Mesenchymal stem cell (in vitro differentiated cells and primary cell): ENCODE measurements around the gene CDR2.
"Not testable (repeated sequence)": the region's sequence is repeated elsewhere in the genome, so short reads cannot be mapped to it uniquely, and the experiment has no call there.

Source experiments
- DNase-seq: peaks from one replicate; pipeline ENCODE4 v3.0.0-alpha.2; 2013
- H2AFZ ChIP-seq: one replicate; pipeline ENCODE4 v1.6.1; 2013; ENCODE audit warnings: low read depth, mild to moderate bottlenecking, control low read depth, inconsistent platforms, low read length, moderate library complexity
- H2AK5ac ChIP-seq: 2 replicates; pipeline ENCODE4 v1.6.1; 2013; ENCODE audit warnings: low read length, moderate library complexity, mild to moderate bottlenecking, inconsistent platforms; ENCODE audit not compliant: severe bottlenecking
- H2BK120ac ChIP-seq: one replicate; pipeline ENCODE4 v1.6.1; 2013; ENCODE audit warnings: low read depth, mild to moderate bottlenecking, inconsistent platforms, low read length, moderate library complexity
- H2BK12ac ChIP-seq, 2 experiments: one replicate each; pipeline ENCODE4 v1.6.1; 2013; ENCODE audit warnings: inconsistent platforms in 2 of 2, low read length in 2 of 2, mild to moderate bottlenecking in 2 of 2, moderate library complexity in 2 of 2, control low read depth in 1 of 2
- H2BK15ac ChIP-seq: one replicate; pipeline ENCODE4 v1.6.1; 2013; ENCODE audit warnings: mild to moderate bottlenecking, low read depth, inconsistent platforms; ENCODE audit not compliant: poor library complexity, severe bottlenecking
- H2BK5ac ChIP-seq: 2 replicates; pipeline ENCODE4 v1.6.1; 2013; ENCODE audit warnings: low read depth, mild to moderate bottlenecking, low read length, control low read depth, inconsistent platforms; ENCODE audit not compliant: poor library complexity, severe bottlenecking
- H3K14ac ChIP-seq, 2 experiments: one replicate each; pipeline ENCODE4 v1.6.1; 2013; ENCODE audit warnings: inconsistent platforms in 2 of 2, low read length in 2 of 2, control low read depth in 1 of 2, mild to moderate bottlenecking in 1 of 2, moderate library complexity in 1 of 2
- H3K18ac ChIP-seq, 2 experiments: one replicate each; pipeline ENCODE4 v1.6.1; 2013; ENCODE audit warnings: inconsistent platforms in 2 of 2, low read length in 2 of 2, control low read depth in 1 of 2, low read depth in 1 of 2, mild to moderate bottlenecking in 1 of 2
- H3K23ac ChIP-seq, 2 experiments: one replicate each; pipeline ENCODE4 v1.6.1; 2013; ENCODE audit warnings: inconsistent platforms in 2 of 2, low read length in 2 of 2, mild to moderate bottlenecking in 2 of 2, moderate library complexity in 2 of 2, control low read depth in 1 of 2
- H3K27ac ChIP-seq: 2 replicates; pipeline ENCODE4 v1.5.1; 2013; ENCODE audit warnings: mild to moderate bottlenecking, moderate library complexity, low read length, control low read depth, inconsistent platforms; ENCODE audit not compliant: poor library complexity, severe bottlenecking
- H3K27me3 ChIP-seq, 2 experiments: 2 replicates each; pipeline versions ENCODE4 v1.6.1 to v1.7.0; 2013; ENCODE audit warnings: low read length in 2 of 2, mild to moderate bottlenecking in 2 of 2, moderate library complexity in 2 of 2, control low read depth in 1 of 2, inconsistent platforms in 1 of 2; ENCODE audit not compliant: control insufficient read depth in 1 of 2, insufficient read depth in 1 of 2
- H3K36me3 ChIP-seq, 2 experiments: 2 replicates each; pipeline versions ENCODE4 v1.6.1 to v1.7.0; 2013; ENCODE audit warnings: low read length in 2 of 2, control low read depth in 1 of 2, inconsistent platforms in 1 of 2, low read depth in 1 of 2, mild to moderate bottlenecking in 1 of 2; ENCODE audit not compliant: insufficient read depth in 2 of 2, control insufficient read depth in 1 of 2
- H3K4ac ChIP-seq, 2 experiments: one replicate each; pipeline ENCODE4 v1.6.1; 2013; ENCODE audit warnings: inconsistent platforms in 2 of 2, low read length in 2 of 2, mild to moderate bottlenecking in 2 of 2, moderate library complexity in 2 of 2, control low read depth in 1 of 2, low read depth in 1 of 2
- H3K4me1 ChIP-seq: 2 replicates; pipeline ENCODE4 v1.6.1; 2013; ENCODE audit warnings: low read depth, low read length, control low read depth; ENCODE audit not compliant: control insufficient read depth, insufficient read depth
- H3K4me2 ChIP-seq: 2 replicates; pipeline ENCODE4 v1.6.1; 2013; ENCODE audit warnings: low read length, mild to moderate bottlenecking, inconsistent platforms; ENCODE audit not compliant: poor library complexity, severe bottlenecking
- H3K4me3 ChIP-seq, 2 experiments: 2 replicates each; pipeline versions ENCODE4 v1.5.1 to v1.7.0; 2013; ENCODE audit warnings: low read length in 2 of 2, mild to moderate bottlenecking in 2 of 2, control low read depth in 1 of 2, low read depth in 1 of 2; ENCODE audit not compliant: insufficient read depth in 1 of 2
- H3K79me1 ChIP-seq: replicated peaks from 2 replicates; pipeline ENCODE4 v1.6.1; 2013; ENCODE audit warnings: mild to moderate bottlenecking, control low read depth, low read length, inconsistent platforms; ENCODE audit not compliant: poor library complexity, severe bottlenecking
- H3K9ac ChIP-seq: 2 replicates; pipeline ENCODE4 v1.7.0; 2013; ENCODE audit warnings: mild to moderate bottlenecking, low read length, moderate library complexity
- H3K9me3 ChIP-seq: 2 replicates; pipeline ENCODE4 v1.7.0; 2013; ENCODE audit warnings: mild to moderate bottlenecking, low read length; ENCODE audit not compliant: control insufficient read depth
- H4K8ac ChIP-seq: one replicate; pipeline ENCODE4 v1.6.1; 2013; ENCODE audit warnings: inconsistent platforms, mild to moderate bottlenecking, low read length, moderate library complexity
- H4K91ac ChIP-seq: one replicate; pipeline ENCODE4 v1.6.1; 2013; ENCODE audit warnings: mild to moderate bottlenecking, low read length, inconsistent platforms
- WGBS: methylation state at CpG from one replicate; pipeline ENCODE4 v1.1.7; 2013; ENCODE audit warnings: mixed read lengths; 5-methylcytosine and 5-hydroxymethylcytosine counted together

CDR2 gene

DNA sequence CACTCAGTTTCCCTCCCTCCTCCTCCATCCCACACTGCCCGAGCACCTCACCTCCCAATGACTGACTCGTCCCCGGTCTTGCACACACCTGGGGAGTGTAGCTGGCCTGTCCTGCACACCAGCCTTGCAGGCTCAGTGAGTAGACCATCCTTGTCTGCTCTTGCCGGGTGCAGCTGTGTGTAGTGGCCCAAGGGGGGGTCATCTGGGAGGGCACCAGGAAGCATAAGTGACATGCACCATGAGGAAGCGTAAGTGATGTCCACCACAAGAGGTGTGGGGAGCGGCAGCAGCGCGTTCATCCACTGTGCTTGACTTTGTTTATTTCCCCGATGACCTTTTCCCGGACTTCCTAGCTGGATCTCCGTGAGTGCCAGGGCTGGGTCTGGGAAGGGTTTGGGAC, 45.5 kb upstream of the CDR2 start:
- no peak overlapping the region for H3K9ac ChIP-seq
- no peak overlapping the region for H2AFZ ChIP-seq
- H3K36me3 ChIP-seq, result peaks cover 16 to 30% of the 10 kb centered on the region in 2 experiments
- no peak overlapping the region for H3K4ac ChIP-seq
- WGBS, result 87% methylated on average over 11 of the region's 11 CpGs
- H4K91ac ChIP-seq, result no peak overlapping the region
- no peak overlapping the region for H3K4me3 ChIP-seq
- no peak for DNase-seq
- H3K4me1 ChIP-seq, result peaks cover 1% of the 10 kb centered on the region
- H3K27me3 ChIP-seq, result no peaks in the 10 kb centered on the region
- H2AK5ac ChIP-seq, result no peak overlapping the region
- H3K14ac ChIP-seq, result no peak overlapping the region
- no peaks in the 10 kb centered on the region for H3K9me3 ChIP-seq
- H3K27ac ChIP-seq, result no peak overlapping the region
- no peak overlapping the region for H2BK120ac ChIP-seq
- H2BK12ac ChIP-seq, result no peak overlapping the region
- no peak overlapping the region for H3K4me2 ChIP-seq
- peaks cover 8% of the 10 kb centered on the region for H3K79me1 ChIP-seq
- H3K23ac ChIP-seq, result no peak overlapping the region
- H2BK5ac ChIP-seq, result no peak overlapping the region
- no peak overlapping the region for H2BK15ac ChIP-seq
- no peak overlapping the region for H3K18ac ChIP-seq
- no peak overlapping the region for H4K8ac ChIP-seq

DNA sequence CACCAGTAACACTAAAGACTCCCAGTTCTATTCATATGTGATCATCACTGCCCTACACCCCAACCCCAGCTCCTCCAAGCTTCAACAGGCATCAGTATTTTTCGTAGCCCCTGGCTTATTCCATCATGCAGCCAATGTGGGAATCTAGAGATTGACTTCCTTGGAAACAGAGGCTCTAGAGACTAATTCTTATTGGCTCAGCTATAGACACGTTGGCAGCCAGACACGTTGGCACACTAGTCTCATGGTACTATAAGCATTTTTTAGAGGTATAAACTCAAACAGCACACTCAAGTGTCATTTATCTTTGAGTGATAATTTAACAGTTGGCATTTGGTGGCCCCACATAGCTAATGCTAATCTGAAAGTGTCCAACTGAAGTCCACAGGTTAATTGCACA, 44.4 kb upstream of the CDR2 start:
- no peak overlapping the region for H3K27ac ChIP-seq
- H3K4me1 ChIP-seq, result peaks cover 1% of the 10 kb centered on the region
- no peaks in the 10 kb centered on the region for H3K9me3 ChIP-seq
- no peak overlapping the region for H2BK120ac ChIP-seq
- H2AK5ac ChIP-seq, result no peak overlapping the region
- peaks cover 8% of the 10 kb centered on the region for H3K79me1 ChIP-seq
- DNase-seq, result no peak
- no peak overlapping the region for H3K4ac ChIP-seq
- no peak overlapping the region for H3K18ac ChIP-seq
- H4K8ac ChIP-seq, result no peak overlapping the region
- no peak overlapping the region for H2AFZ ChIP-seq
- no peak overlapping the region for H2BK5ac ChIP-seq
- no peak overlapping the region for H2BK12ac ChIP-seq
- H3K23ac ChIP-seq, result no peak overlapping the region
- 93% methylated on average over 3 of the region's 3 CpGs for WGBS
- H3K4me2 ChIP-seq, result no peak overlapping the region
- H3K9ac ChIP-seq, result no peak overlapping the region
- no peak overlapping the region for H2BK15ac ChIP-seq
- H3K36me3 ChIP-seq, result peaks cover 16 to 20% of the 10 kb centered on the region in 2 experiments
- H3K4me3 ChIP-seq, result no peak overlapping the region
- H4K91ac ChIP-seq, result no peak overlapping the region
- no peaks in the 10 kb centered on the region for H3K27me3 ChIP-seq
- no peak overlapping the region for H3K14ac ChIP-seq

- H3K18ac ChIP-seq, H3K4me2 ChIP-seq, H3K4me1 ChIP-seq, H2BK120ac ChIP-seq, H3K4ac ChIP-seq, H4K91ac ChIP-seq, H3K23ac ChIP-seq, H2BK12ac ChIP-seq, H2BK5ac ChIP-seq, H4K8ac ChIP-seq, H3K9me3 ChIP-seq, H2AFZ ChIP-seq, H3K9ac ChIP-seq, H2AK5ac ChIP-seq, H3K14ac ChIP-seq, H3K27ac ChIP-seq, H3K27me3 ChIP-seq, H3K4me3 ChIP-seq, DNase-seq, H2BK15ac ChIP-seq, H3K79me1 ChIP-seq: not testable (repeated sequence)
- peaks cover 16 to 17% of the 10 kb centered on the region in 2 experiments for H3K36me3 ChIP-seq
- 96% methylated on average over 6 of the region's 6 CpGs for WGBS
These were observed 43.4 kb upstream of the CDR2 start for GRCh38 chr16:22417798-22418197.

DNA sequence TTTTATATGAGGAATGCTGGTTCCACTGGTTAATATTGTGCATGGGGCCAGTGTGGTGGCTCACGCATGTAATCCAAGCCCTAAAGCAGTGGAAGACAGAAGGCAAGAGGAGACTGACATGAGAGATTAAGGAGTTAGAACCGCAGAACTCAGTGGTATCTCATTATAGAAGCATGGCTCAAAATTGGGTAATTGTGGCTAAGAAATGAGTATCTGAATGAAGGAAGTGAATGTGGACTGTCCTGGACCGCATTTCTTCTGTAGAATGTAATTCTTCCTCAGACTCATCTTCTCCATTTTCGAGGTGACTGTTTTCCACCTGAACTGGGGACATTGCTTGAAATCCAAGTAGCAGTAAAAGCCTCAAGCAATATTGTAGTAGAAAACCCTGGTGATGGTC, 42.6 kb upstream of the CDR2 start:
- no peak overlapping the region for H3K4ac ChIP-seq
- H2BK5ac ChIP-seq, result no peak overlapping the region
- H3K23ac ChIP-seq, result no peak overlapping the region
- H3K14ac ChIP-seq, result no peak overlapping the region
- WGBS, result 96% methylated on average over 3 of the region's 4 CpGs
- H3K9ac ChIP-seq, result no peak overlapping the region
- no peak overlapping the region for H2AFZ ChIP-seq
- H2AK5ac ChIP-seq, result no peak overlapping the region
- H3K27ac ChIP-seq, result no peak overlapping the region
- H3K79me1 ChIP-seq, result peaks cover 8% of the 10 kb centered on the region
- no peak overlapping the region for H2BK12ac ChIP-seq
- no peaks in the 10 kb centered on the region for H3K9me3 ChIP-seq
- no peaks in the 10 kb centered on the region for H3K4me1 ChIP-seq
- no peak overlapping the region for H2BK120ac ChIP-seq
- no peak for DNase-seq
- H4K8ac ChIP-seq, result no peak overlapping the region
- no peaks in the 10 kb centered on the region for H3K27me3 ChIP-seq
- no peak overlapping the region for H3K4me3 ChIP-seq
- peaks cover 16 to 17% of the 10 kb centered on the region in 2 experiments for H3K36me3 ChIP-seq
- H3K18ac ChIP-seq, result no peak overlapping the region
- H3K4me2 ChIP-seq, result no peak overlapping the region
- H2BK15ac ChIP-seq, result no peak overlapping the region
- H4K91ac ChIP-seq, result no peak overlapping the region
